H1 (cell line): ENCODE results near the gene NKAIN2. TPM values are rescaled to one million over a fixed set of nuclear protein-coding genes. Genes with fewer than 3 reads are reported as not detected.

Source experiments
- CTCF ChIA-PET: fragments of 300-600 bp; sonication (Branson Sonifier 250); formaldehyde crosslinking; loops from one replicate; lab custom pipeline; 2021; ENCODE audit not compliant: partially characterized antibody; lab: Charles Lee
- POLR2A ChIA-PET: fragments of 300-600 bp; sonication (Branson Sonifier 250); formaldehyde crosslinking; loops from one replicate; lab custom pipeline; 2021; ENCODE audit warnings: inconsistent platforms; ENCODE audit not compliant: partially characterized antibody; lab: Charles Lee
- DNase-seq, 2 experiments: peaks; one replicate each; pipeline versions ENCODE4 v3.0.0 to v3.0.0-alpha.2; 2010 to 2022; ENCODE audit warnings: low spot score in 2 of 2, low read depth in 1 of 2, mixed read lengths in 1 of 2
- FAIRE-seq: peaks from 2 replicates; lab custom pipeline; 2011; peaks lifted over from hg19 to GRCh38; lab: Jason Lieb, UNC
- H2AFZ ChIP-seq: 2 replicates; pipeline ENCODE4 v1.8.1; 2012; ENCODE audit warnings: low read length, inconsistent platforms
- H2AK5ac ChIP-seq: 2 replicates; pipeline ENCODE4 v1.6.1; 2013; ENCODE audit warnings: low read depth, low read length
- H2BK120ac ChIP-seq: replicated peaks from 2 replicates; pipeline ENCODE3; 2013; ENCODE audit warnings: low read depth, low read length, inconsistent platforms
- H2BK12ac ChIP-seq: 2 replicates; pipeline ENCODE4 v1.6.1; 2013; ENCODE audit warnings: low read depth, low read length
- H2BK15ac ChIP-seq: 2 replicates; pipeline ENCODE4 v1.6.1; 2013; ENCODE audit warnings: low read length
- H2BK20ac ChIP-seq: 2 replicates; pipeline ENCODE4 v1.6.1; 2013; ENCODE audit warnings: low read length
- H2BK5ac ChIP-seq: 2 replicates; pipeline ENCODE4 v1.6.1; 2013; ENCODE audit warnings: low read depth, low read length
- H3K14ac ChIP-seq: 2 replicates; pipeline ENCODE4 v1.6.1; 2013; ENCODE audit warnings: inconsistent platforms; ENCODE audit not compliant: insufficient read length
- H3K18ac ChIP-seq: 2 replicates; pipeline ENCODE4 v1.6.1; 2013; ENCODE audit warnings: low read length; ENCODE audit errors: extremely low read depth
- H3K23ac ChIP-seq: 2 replicates; pipeline ENCODE4 v1.6.1; 2013; ENCODE audit warnings: inconsistent platforms; ENCODE audit not compliant: insufficient read length
- H3K23me2 ChIP-seq: 2 replicates; pipeline ENCODE4 v1.6.1; 2013; ENCODE audit warnings: low read depth, low read length
- H3K27ac ChIP-seq: 2 replicates; pipeline ENCODE4 v1.6.1; 2011; ENCODE audit warnings: low read depth, low read length, inconsistent platforms
- H3K27me3 ChIP-seq, 4 experiments: replicated peaks in 1 of 4; 1 replicate in 1 of 4; 2 replicates in 3 of 4; pipeline versions ENCODE4 v1.6.1 to v1.8.1; 2011 to 2013; ENCODE audit warnings: low read length in 3 of 4, mild to moderate bottlenecking in 3 of 4, inconsistent platforms in 2 of 4, mixed read lengths in 2 of 4, moderate library complexity in 1 of 4; ENCODE audit not compliant: control insufficient read depth in 3 of 4, insufficient read depth in 3 of 4; ENCODE audit errors: extremely low read depth in 1 of 4
- H3K36me3 ChIP-seq, 4 experiments: 2 replicates each; pipeline versions ENCODE4 v1.6.1 to v1.8.1; 2011 to 2013; ENCODE audit warnings: mild to moderate bottlenecking in 4 of 4, low read length in 3 of 4, moderate library complexity in 2 of 4, control low read depth in 1 of 4, inconsistent platforms in 1 of 4; ENCODE audit not compliant: insufficient read depth in 4 of 4, control insufficient read depth in 2 of 4
- H3K4ac ChIP-seq: replicated peaks from 2 replicates; pipeline ENCODE3; 2013; ENCODE audit warnings: low read length, low read depth, mixed read lengths, inconsistent platforms; ENCODE audit not compliant: insufficient read length
- H3K4me1 ChIP-seq, 4 experiments: replicated peaks in 1 of 4; 1 replicate in 1 of 4; 2 replicates in 3 of 4; pipeline versions ENCODE4 v1.6.1 to v1.8.1; 2011 to 2013; ENCODE audit warnings: low read length in 3 of 4, inconsistent platforms in 2 of 4, mixed read lengths in 1 of 4; ENCODE audit not compliant: insufficient read depth in 4 of 4, control insufficient read depth in 3 of 4
- H3K4me2 ChIP-seq, 2 experiments: 2 replicates each; pipeline versions ENCODE4 v1.6.1 to v1.8.1; 2011 to 2013; ENCODE audit warnings: low read depth in 2 of 2, low read length in 2 of 2, control low read depth in 1 of 2, inconsistent platforms in 1 of 2, mild to moderate bottlenecking in 1 of 2; ENCODE audit not compliant: insufficient read depth in 1 of 2
- H3K4me3 ChIP-seq, 4 experiments: fragments of 200-600, 300-600 bp in 1 of 4; sonication (generic), shearing (Covaris generic), sonication (Bioruptor Twin) in 1 of 4; 2 replicates each; pipeline versions ENCODE4 v1.5.1 to v1.8.1; 2011 to 2016; ENCODE audit warnings: low read length in 4 of 4, low read depth in 3 of 4, control low read depth in 2 of 4, inconsistent platforms in 2 of 4, mild to moderate bottlenecking in 2 of 4, mixed read lengths in 1 of 4, moderate library complexity in 1 of 4; ENCODE audit not compliant: insufficient read depth in 2 of 4; ENCODE audit errors: extremely low read depth in 1 of 4
- H3K56ac ChIP-seq: replicated peaks from 2 replicates; pipeline ENCODE3; 2013; ENCODE audit warnings: low read depth, mild to moderate bottlenecking, mixed read lengths, low read length, inconsistent platforms; ENCODE audit not compliant: insufficient read length
- H3K79me1 ChIP-seq: 2 replicates; pipeline ENCODE4 v1.6.1; 2013; ENCODE audit warnings: low read depth, low read length, control low read depth
- H3K79me2 ChIP-seq, 2 experiments: 2 replicates each; pipeline versions ENCODE4 v1.6.1 to v1.8.1; 2012 to 2013; ENCODE audit warnings: low read length in 2 of 2, mild to moderate bottlenecking in 2 of 2, inconsistent platforms in 1 of 2; ENCODE audit not compliant: insufficient read depth in 2 of 2, control insufficient read depth in 1 of 2
- H3K9ac ChIP-seq, 4 experiments: replicated peaks in 1 of 4; 1 replicate in 1 of 4; 2 replicates in 3 of 4; pipeline versions ENCODE4 v1.6.1 to v1.8.1; 2011 to 2013; ENCODE audit warnings: low read depth in 3 of 4, low read length in 3 of 4, control low read depth in 2 of 4, mild to moderate bottlenecking in 2 of 4, moderate library complexity in 2 of 4, inconsistent platforms in 1 of 4; ENCODE audit errors: extremely low read depth in 1 of 4
- H3K9me3 ChIP-seq, 2 experiments: 2 replicates each; pipeline versions ENCODE4 v1.6.1 to v1.8.1; 2012 to 2013; ENCODE audit warnings: mild to moderate bottlenecking in 2 of 2, moderate library complexity in 2 of 2, control low read depth in 1 of 2, inconsistent platforms in 1 of 2, low read depth in 1 of 2, low read length in 1 of 2, mixed read lengths in 1 of 2; ENCODE audit not compliant: insufficient read depth in 2 of 2
- H4K20me1 ChIP-seq, 2 experiments: replicated peaks in 1 of 2; 2 replicates each; pipeline versions ENCODE3 to v1.8.1; 2011 to 2013; ENCODE audit warnings: inconsistent platforms in 2 of 2, low read length in 2 of 2, mild to moderate bottlenecking in 1 of 2; ENCODE audit not compliant: insufficient read depth in 2 of 2, control insufficient read depth in 1 of 2
- H4K5ac ChIP-seq: 2 replicates; pipeline ENCODE4 v1.6.1; 2013; ENCODE audit warnings: low read length, low read depth, mixed read lengths, inconsistent platforms; ENCODE audit not compliant: insufficient read length
- H4K8ac ChIP-seq: 2 replicates; pipeline ENCODE4 v1.8.0; 2013; ENCODE audit warnings: mild to moderate bottlenecking, moderate library complexity, low read length, inconsistent platforms; ENCODE audit not compliant: insufficient read depth; ENCODE audit errors: extremely low read depth
- H4K91ac ChIP-seq: replicated peaks from 2 replicates; pipeline ENCODE3; 2013; ENCODE audit warnings: low read length, mixed read lengths, inconsistent platforms; ENCODE audit not compliant: insufficient read length
- RXRA ChIP-seq: IDR thresholded peaks from 2 replicates; pipeline ENCODE4 v1.6.1; 2011; ENCODE audit warnings: low read depth, mild to moderate bottlenecking, low read length, moderate library complexity; ENCODE audit not compliant: insufficient read depth
- WGBS, 2 experiments: shearing (Covaris generic) in 1 of 2; methylation state at CpG; one replicate each; pipeline versions ENCODE4 v1.1.6 to v1.1.7; 2013 to 2015; ENCODE audit warnings: low lambda C conversion rate in 2 of 2, mixed read lengths in 2 of 2, inconsistent platforms in 1 of 2, low coverage in 1 of 2, missing lambda C conversion rate in 1 of 2; ENCODE audit not compliant: insufficient replicate concordance in 2 of 2, insufficient coverage in 1 of 2, insufficient read length in 1 of 2; ENCODE audit errors: extremely low coverage in 1 of 2, missing lambda C conversion rate in 1 of 2; 5-methylcytosine and 5-hydroxymethylcytosine counted together
- polyA plus RNA-seq, 7 experiments: library from polyadenylated mRNA; depleted of rRNA in 3 of 7; stranded (reverse) in 5 of 7; unstranded in 2 of 7; fragments of >200 nt in 5 of 7; fragments of 200-250 nt in 2 of 7; gene quantifications; 1 replicate in 5 of 7; 2 replicates in 1 of 7; 4 replicates in 1 of 7; pipeline versions ENCODE4 v1.2.1 to v1.2.3, GENCODE V29; 2011 to 2013; ENCODE audit warnings: missing spikeins in 2 of 7, mixed read lengths in 2 of 7
- total RNA-seq: library from RNA; stranded (reverse); fragmentation: NEBNext Ultra II Directional; extraction: Animal tissue kit (Norgen Biotek cat#: 25700); gene quantifications from 2 replicates; pipeline ENCODE4 v1.2.1, GENCODE V29; 2021

NKAIN2 gene
- total and polyA plus RNA-seq, 2 of the 8 experiments (the other 6 are each of a cell fraction or from before 2014, with no cell fraction given), result 0.20 to 0.34 TPM

DNA sequence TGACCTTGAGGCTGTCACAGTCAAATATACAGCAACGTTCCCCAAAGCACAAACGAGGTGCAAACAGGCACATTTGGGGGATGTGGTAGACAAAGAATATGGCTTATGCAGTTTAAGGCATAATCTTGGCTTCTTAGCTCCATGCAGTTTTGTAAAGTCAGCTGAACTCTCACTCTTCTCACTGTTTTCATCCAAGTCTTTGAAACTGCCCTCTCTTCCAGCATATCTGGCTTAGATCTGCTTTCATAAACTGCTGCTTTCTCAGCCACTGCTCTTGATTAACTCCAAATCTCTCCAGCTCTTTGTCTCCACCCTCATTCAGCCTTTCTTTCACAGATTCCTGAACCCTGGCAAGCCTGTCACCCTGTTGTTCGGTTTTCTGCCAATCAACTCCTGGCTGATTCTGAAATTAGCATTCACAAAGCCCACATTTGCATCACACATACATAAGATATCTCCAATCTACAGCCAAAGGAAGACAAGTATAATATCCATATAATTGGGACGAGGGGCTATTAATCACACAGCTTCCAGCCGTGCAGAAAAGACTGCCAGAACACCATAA, 857.5 kb downstream of the NKAIN2 start:
- H4K8ac ChIP-seq, result no peak overlapping the region
- H3K79me2 ChIP-seq, result no peaks in the 10 kb centered on the region
- CTCF ChIA-PET, result interaction anchor here (0.6 to 1.5 kb wide), 5 partner anchors 10 to 1578 kb away, joined by 3 read pairs; no protein-coding TSS in a partner anchor
- H4K91ac ChIP-seq, result peak overlapping the region; percentile 67
- H4K20me1 ChIP-seq, result no peaks in the 10 kb centered on the region
- no peaks in the 10 kb centered on the region for H3K79me1 ChIP-seq
- peak overlapping the region; percentile 71 for H2BK120ac ChIP-seq
- no peaks in the 10 kb centered on the region for H3K36me3 ChIP-seq
- no peak overlapping the region for H3K4ac ChIP-seq
- WGBS, 2 experiments, result 55% methylated on average over 5 of the region's 5 CpGs; no CpG with 5 or more reads in 1 of the 2 experiments
- H2BK20ac ChIP-seq, result 0 out of 2 replicates have a peak overlapping the region, but pooled peaks have one; percentile 37
- H2AK5ac ChIP-seq, result no peak overlapping the region
- peak overlapping the region; percentile 85 for H3K18ac ChIP-seq
- H3K4me3 ChIP-seq, result peak overlapping the region in 1 of 4 experiments; percentile 14; a peak in 1 of 8 replicates
- no peaks in the 10 kb centered on the region; the same call in 1 of the 2 replicates for H3K23me2 ChIP-seq
- H3K23ac ChIP-seq, result no peak overlapping the region
- no peak overlapping the region for H3K56ac ChIP-seq
- peak; percentile 62 for FAIRE-seq
- no peaks in the 10 kb centered on the region for H3K9me3 ChIP-seq
- peak overlapping the region; percentile 63; the same call in 1 of the 2 replicates for H2AFZ ChIP-seq
- DNase-seq, result no peak
- H2BK12ac ChIP-seq, result peak overlapping the region; percentile 64; the same call in 1 of the 2 replicates
- 0 out of 2 replicates have a peak overlapping the region, but pooled peaks have one; percentile 77 for H2BK15ac ChIP-seq
- H2BK5ac ChIP-seq, result peak overlapping the region; percentile 82; the same call in 1 of the 2 replicates
- 0 out of 7 replicates have a peak overlapping the region, but pooled peaks of 1 of the 4 experiments have one; percentile 24 for H3K9ac ChIP-seq
- H3K4me2 ChIP-seq, result peak overlapping the region; percentile 55 to 84; a peak in 3 of 4 replicates
- peaks cover 4 to 11% (median 10%) of the 10 kb centered on the region in 4 experiments; a peak in 6 of 7 replicates for H3K4me1 ChIP-seq
- H3K14ac ChIP-seq, result no peak overlapping the region
- H4K5ac ChIP-seq, result peak overlapping the region; percentile 37
- POLR2A ChIA-PET, result no interaction called here
- H3K27ac ChIP-seq, result peak overlapping the region; percentile 44; the same call in 1 of the 2 replicates
- H3K27me3 ChIP-seq, result no peaks in the 10 kb centered on the region
- TF ChIP-seq RXRA, result no peak
